HepG2 (cell line): ENCODE data around the gene ANAPC5. TPM values are rescaled to one million over a fixed set of nuclear protein-coding genes. Genes with fewer than 3 reads are reported as not detected.
A peak's percentile ranks its signal among the peaks of the same experiment; 100 is the strongest.

Experiments used
- AHR ChIP-seq: IDR thresholded peaks from 2 replicates; pipeline ENCODE4 v1.6.1; 2018; ENCODE audit warnings: missing genetic modification reagents, missing compliant biosample characterization
- ARID2 ChIP-seq: sonication (generic); formaldehyde crosslinking; IDR thresholded peaks from 2 replicates; pipeline ENCODE4 v1.8.1; 2022; ENCODE audit warnings: mild to moderate bottlenecking, missing genetic modification reagents, borderline replicate concordance
- BCL6 ChIP-seq: IDR thresholded peaks from 2 replicates; pipeline ENCODE4 v1.6.1; 2016; ENCODE audit warnings: missing genetic modification reagents, missing compliant biosample characterization
- CBX1 ChIP-seq: IDR thresholded peaks from one replicate; pipeline ENCODE4 v1.6.1; 2016; ENCODE audit warnings: antibody characterized with exemption, low read depth
- HOXD1 ChIP-seq: sonication (generic); formaldehyde crosslinking; IDR thresholded peaks from 2 replicates; pipeline ENCODE4 v1.5.0; 2020; ENCODE audit warnings: missing genetic modification reagents
- KAT2B ChIP-seq: fragments of 150-350 bp; IDR thresholded peaks from 2 replicates; pipeline ENCODE4 v1.6.1; 2014; ENCODE audit warnings: low read depth, low read length, borderline replicate concordance
- KDM4B ChIP-seq: sonication (generic); formaldehyde crosslinking; IDR thresholded peaks from 2 replicates; pipeline ENCODE4 v1.4.0; 2020; ENCODE audit warnings: missing genetic modification reagents
- NFKBIZ ChIP-seq: IDR thresholded peaks from 2 replicates; pipeline ENCODE4 v1.6.1; 2018; ENCODE audit warnings: missing genetic modification reagents, missing compliant biosample characterization
- SIX1 ChIP-seq: sonication (generic); formaldehyde crosslinking; IDR thresholded peaks from 2 replicates; pipeline ENCODE4 v1.4.0; 2020; ENCODE audit warnings: missing genetic modification reagents, borderline replicate concordance
- TARDBP ChIP-seq: sonication (generic); formaldehyde crosslinking; IDR thresholded peaks from 2 replicates; pipeline ENCODE4 v1.8.0; 2022; ENCODE audit warnings: mild to moderate bottlenecking, missing genetic modification reagents
- TCF12 ChIP-seq, 2 experiments: fragments of 450-650 bp in 1 of 2; sonication (generic) in 1 of 2; formaldehyde crosslinking in 1 of 2; IDR thresholded peaks; 2 replicates each; pipeline versions ENCODE4 v1.6.1 to v1.8.0; 2017 to 2022; ENCODE audit warnings: antibody characterized with exemption in 1 of 2, mild to moderate bottlenecking in 1 of 2, missing genetic modification reagents in 1 of 2, moderate library complexity in 1 of 2
- ZFP1 ChIP-seq: IDR thresholded peaks from 2 replicates; pipeline ENCODE4 v1.6.1; 2016
- ZIK1 ChIP-seq: sonication (generic); formaldehyde crosslinking; IDR thresholded peaks from 2 replicates; pipeline ENCODE4 v1.5.0; 2020; ENCODE audit warnings: mild to moderate bottlenecking, low read depth, missing genetic modification reagents, borderline replicate concordance
- ZNF225 ChIP-seq: sonication (generic); formaldehyde crosslinking; IDR thresholded peaks from 2 replicates; pipeline ENCODE4 v1.4.0; 2020; ENCODE audit warnings: mild to moderate bottlenecking, missing genetic modification reagents
- ZNF431 ChIP-seq: sonication (generic); formaldehyde crosslinking; IDR thresholded peaks from 2 replicates; pipeline ENCODE4 v1.9.0; 2022; ENCODE audit warnings: missing genetic modification reagents, low read depth, mild to moderate bottlenecking, borderline replicate concordance
- ZNF496 ChIP-seq: sonication (generic); formaldehyde crosslinking; IDR thresholded peaks from 2 replicates; pipeline ENCODE4 v1.8.1; 2023; ENCODE audit warnings: mild to moderate bottlenecking, moderate library complexity, missing genetic modification reagents; ENCODE audit not compliant: insufficient replicate concordance
- ZNF605 ChIP-seq: sonication (generic); formaldehyde crosslinking; IDR thresholded peaks from 2 replicates; pipeline ENCODE4 v1.8.0; 2022; ENCODE audit warnings: mild to moderate bottlenecking, missing genetic modification reagents
- ZNF773 ChIP-seq: sonication (generic); formaldehyde crosslinking; IDR thresholded peaks from 2 replicates; pipeline ENCODE4 v1.4.0; 2020; ENCODE audit warnings: missing genetic modification reagents, borderline replicate concordance
- ZNF839 ChIP-seq: sonication (generic); formaldehyde crosslinking; IDR thresholded peaks from 2 replicates; pipeline ENCODE4 v1.4.0; 2020; ENCODE audit warnings: missing genetic modification reagents, mild to moderate bottlenecking, borderline replicate concordance
- polyA plus RNA-seq, 8 experiments: library from polyadenylated mRNA; depleted of rRNA in 3 of 8; stranded (reverse) in 7 of 8; unstranded in 1 of 8; fragments of >200 nt; fragmentation: Illumina TruSeq in 4 of 8; extraction: Trizol in 4 of 8; gene quantifications; 2 replicates each; pipeline versions ENCODE4 v1.2.1 to v1.2.3, GENCODE V29; 2011 to 2016; ENCODE audit warnings: low read depth in 4 of 8, missing spikeins in 1 of 8, mixed read lengths in 1 of 8; ENCODE audit not compliant: insufficient read depth in 1 of 8
- total RNA-seq, 5 experiments: library from RNA; depleted of rRNA; stranded (reverse); fragments of >200 nt; fragmentation: Illumina TruSeq; extraction: Trizol; gene quantifications; 2 replicates each; pipeline ENCODE4 v1.2.3, GENCODE V29; 2016; ENCODE audit warnings: low read depth in 1 of 5
- TF ChIP-seq, protein P1 (sequence below): sonication (generic); formaldehyde crosslinking; IDR thresholded peaks from 2 replicates; pipeline ENCODE4 v1.8.1; 2023; ENCODE audit warnings: missing genetic modification reagents, inconsistent platforms, borderline replicate concordance
- TF ChIP-seq, protein P2 (sequence below): IDR thresholded peaks from 2 replicates; pipeline ENCODE4 v1.6.1; 2016; ENCODE audit warnings: low read depth, borderline replicate concordance
- TF ChIP-seq, protein P3 (sequence below): sonication (generic); formaldehyde crosslinking; IDR thresholded peaks from 2 replicates; pipeline ENCODE4 v1.4.0; 2020; ENCODE audit warnings: missing genetic modification reagents
- TF ChIP-seq, protein P4 (sequence below), 2 experiments: sonication (generic) in 1 of 2; formaldehyde crosslinking in 1 of 2; IDR thresholded peaks; 2 replicates each; pipeline versions ENCODE4 v1.4.0 to v1.6.1; 2018 to 2020; ENCODE audit warnings: missing genetic modification reagents in 2 of 2, borderline replicate concordance in 1 of 2, low read depth in 1 of 2, mild to moderate bottlenecking in 1 of 2, missing biosample characterization in 1 of 2
- TF ChIP-seq, protein P5 (sequence below): sonication (generic); formaldehyde crosslinking; IDR thresholded peaks from 2 replicates; pipeline ENCODE4 v1.5.0; 2020; ENCODE audit warnings: missing genetic modification reagents, mild to moderate bottlenecking, borderline replicate concordance

ANAPC5 gene
- total and polyA plus RNA-seq, 2 of the 13 experiments (the other 11 are each of a cell fraction or from before 2014, with no cell fraction given): 146 to 161 TPM

DNA sequence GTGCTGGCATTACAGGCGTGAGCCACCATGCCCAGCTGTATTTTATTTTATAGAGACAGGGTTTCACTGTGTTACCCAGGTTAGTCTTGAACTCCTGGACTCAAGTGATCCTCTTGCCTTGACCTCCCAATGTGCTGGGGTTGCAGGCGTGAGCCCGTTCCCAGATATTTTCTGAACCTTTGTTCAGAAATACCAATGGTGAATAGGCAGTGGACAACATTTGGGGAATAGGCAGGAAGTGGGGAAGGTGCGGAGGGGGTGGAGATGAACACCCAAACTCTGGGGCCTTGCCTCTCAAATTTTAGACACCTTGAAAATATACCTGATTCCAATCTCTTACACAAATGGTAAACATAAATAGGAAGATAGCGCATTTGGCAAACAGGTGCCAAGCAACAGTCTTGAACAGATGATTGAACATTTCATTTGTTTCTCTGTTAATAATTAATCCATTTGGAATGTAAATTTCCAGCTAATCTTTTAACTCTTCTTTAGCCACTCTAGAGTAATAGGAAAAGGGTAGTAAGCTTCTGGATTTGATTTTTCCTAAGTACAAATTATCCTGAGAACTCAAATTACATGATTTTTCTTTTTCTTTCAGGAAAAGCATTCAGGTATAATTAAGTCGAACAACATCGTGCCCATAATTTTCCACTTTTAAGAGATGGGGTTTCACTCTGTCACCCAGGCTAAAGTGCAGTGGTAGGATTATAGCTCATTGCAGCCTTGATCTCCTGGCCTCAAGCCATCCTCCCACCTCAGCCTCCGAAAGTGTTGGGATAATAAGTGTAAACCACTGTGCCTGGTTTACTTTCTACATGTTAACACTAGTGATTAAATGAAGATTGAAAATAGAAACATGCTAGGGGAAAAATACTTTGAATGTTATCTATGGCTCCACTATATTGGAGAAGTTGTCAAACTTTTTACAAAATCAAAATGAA lies 24.8 kb upstream of the ANAPC5 start (continued):
- TF ChIP-seq, protein P1, sequence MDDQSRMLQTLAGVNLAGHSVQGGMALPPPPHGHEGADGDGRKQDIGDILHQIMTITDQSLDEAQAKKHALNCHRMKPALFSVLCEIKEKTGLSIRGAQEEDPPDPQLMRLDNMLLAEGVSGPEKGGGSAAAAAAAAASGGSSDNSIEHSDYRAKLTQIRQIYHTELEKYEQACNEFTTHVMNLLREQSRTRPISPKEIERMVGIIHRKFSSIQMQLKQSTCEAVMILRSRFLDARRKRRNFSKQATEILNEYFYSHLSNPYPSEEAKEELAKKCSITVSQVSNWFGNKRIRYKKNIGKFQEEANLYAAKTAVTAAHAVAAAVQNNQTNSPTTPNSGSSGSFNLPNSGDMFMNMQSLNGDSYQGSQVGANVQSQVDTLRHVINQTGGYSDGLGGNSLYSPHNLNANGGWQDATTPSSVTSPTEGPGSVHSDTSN (CRISPR knock-in tag): no peak
- TF ChIP-seq KAT2B (no peak), ZIK1 (CRISPR knock-in tag) (no peak), KDM4B (CRISPR knock-in tag) (no peak), ZNF225 (no peak), ZNF431 (CRISPR knock-in tag) (no peak), CBX1 (no peak), ZNF496 (CRISPR knock-in tag) (no peak), BCL6 (CRISPR knock-in tag) (no peak), ARID2 (CRISPR knock-in tag) (no peak), HOXD1 (no peak), TARDBP (CRISPR knock-in tag) (no peak), SIX1 (CRISPR knock-in tag) (no peak), NFKBIZ (CRISPR knock-in tag) (0 out of 2 replicates have a peak, but pooled peaks have one; percentile 12), TCF12 (IDR thresholded peaks at IDR 0.05) (no peak), TCF12 (CRISPR knock-in tag; IDR thresholded peaks at IDR 0.05) (no peak), ZFP1 (CRISPR knock-in tag) (peak; percentile 34; the same call in 1 of the 2 replicates), ZNF839 (CRISPR knock-in tag) (no peak), ZNF773 (no peak), AHR (CRISPR knock-in tag) (no peak), ZNF605 (CRISPR knock-in tag) (no peak)
- TF ChIP-seq, protein P2, sequence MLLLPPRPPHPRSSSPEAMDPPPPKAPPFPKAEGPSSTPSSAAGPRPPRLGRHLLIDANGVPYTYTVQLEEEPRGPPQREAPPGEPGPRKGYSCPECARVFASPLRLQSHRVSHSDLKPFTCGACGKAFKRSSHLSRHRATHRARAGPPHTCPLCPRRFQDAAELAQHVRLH (CRISPR knock-in tag): no peak
- TF ChIP-seq, protein P3, sequence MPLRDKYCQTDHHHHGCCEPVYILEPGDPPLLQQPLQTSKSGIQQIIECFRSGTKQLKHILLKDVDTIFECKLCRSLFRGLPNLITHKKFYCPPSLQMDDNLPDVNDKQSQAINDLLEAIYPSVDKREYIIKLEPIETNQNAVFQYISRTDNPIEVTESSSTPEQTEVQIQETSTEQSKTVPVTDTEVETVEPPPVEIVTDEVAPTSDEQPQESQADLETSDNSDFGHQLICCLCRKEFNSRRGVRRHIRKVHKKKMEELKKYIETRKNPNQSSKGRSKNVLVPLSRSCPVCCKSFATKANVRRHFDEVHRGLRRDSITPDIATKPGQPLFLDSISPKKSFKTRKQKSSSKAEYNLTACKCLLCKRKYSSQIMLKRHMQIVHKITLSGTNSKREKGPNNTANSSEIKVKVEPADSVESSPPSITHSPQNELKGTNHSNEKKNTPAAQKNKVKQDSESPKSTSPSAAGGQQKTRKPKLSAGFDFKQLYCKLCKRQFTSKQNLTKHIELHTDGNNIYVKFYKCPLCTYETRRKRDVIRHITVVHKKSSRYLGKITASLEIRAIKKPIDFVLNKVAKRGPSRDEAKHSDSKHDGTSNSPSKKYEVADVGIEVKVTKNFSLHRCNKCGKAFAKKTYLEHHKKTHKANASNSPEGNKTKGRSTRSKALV (CRISPR knock-in tag): no peak
- TF ChIP-seq, protein P4, sequence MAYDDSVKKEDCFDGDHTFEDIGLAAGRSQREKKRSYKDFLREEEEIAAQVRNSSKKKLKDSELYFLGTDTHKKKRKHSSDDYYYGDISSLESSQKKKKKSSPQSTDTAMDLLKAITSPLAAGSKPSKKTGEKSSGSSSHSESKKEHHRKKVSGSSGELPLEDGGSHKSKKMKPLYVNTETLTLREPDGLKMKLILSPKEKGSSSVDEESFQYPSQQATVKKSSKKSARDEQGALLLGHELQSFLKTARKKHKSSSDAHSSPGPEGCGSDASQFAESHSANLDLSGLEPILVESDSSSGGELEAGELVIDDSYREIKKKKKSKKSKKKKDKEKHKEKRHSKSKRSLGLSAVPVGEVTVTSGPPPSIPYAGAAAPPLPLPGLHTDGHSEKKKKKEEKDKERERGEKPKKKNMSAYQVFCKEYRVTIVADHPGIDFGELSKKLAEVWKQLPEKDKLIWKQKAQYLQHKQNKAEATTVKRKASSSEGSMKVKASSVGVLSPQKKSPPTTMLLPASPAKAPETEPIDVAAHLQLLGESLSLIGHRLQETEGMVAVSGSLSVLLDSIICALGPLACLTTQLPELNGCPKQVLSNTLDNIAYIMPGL (CRISPR knock-in tag; IDR thresholded peaks at IDR 0.05; ENCODE audit: borderline replicate concordance in 1 of 2, low read depth in 1 of 2): no peak
- TF ChIP-seq, protein P5, sequence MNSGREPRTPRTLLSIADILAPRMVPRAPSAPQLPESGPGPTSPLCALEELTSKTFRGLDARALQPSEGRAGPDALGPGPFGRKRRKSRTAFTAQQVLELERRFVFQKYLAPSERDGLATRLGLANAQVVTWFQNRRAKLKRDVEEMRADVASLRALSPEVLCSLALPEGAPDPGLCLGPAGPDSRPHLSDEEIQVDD: no peak
